NB4 (cell line): ENCODE measurements around the gene SPATA2.

Source experiments
- DNase-seq: peaks from one replicate; pipeline ENCODE4 v3.0.0; 2010; ENCODE audit warnings: low read depth
- H3K4me3 ChIP-seq: one replicate; pipeline ENCODE4 v1.5.1; 2011; ENCODE audit warnings: mild to moderate bottlenecking, low read depth, low read length, moderate library complexity
- MYC ChIP-seq: IDR thresholded peaks from 2 replicates; pipeline ENCODE4 v1.6.1; 2011; ENCODE audit warnings: low read depth, low read length
- POLR2A ChIP-seq: IDR thresholded peaks from 2 replicates; pipeline ENCODE4 v1.6.1; 2011; ENCODE audit warnings: mild to moderate bottlenecking; ENCODE audit not compliant: insufficient read length; ENCODE audit errors: extremely low read depth
- TF ChIP-seq, protein P1 (sequence below): IDR thresholded peaks from one replicate; pipeline ENCODE4 v1.5.1; 2012; ENCODE audit warnings: low read depth, low read length
- TF ChIP-seq, protein P2 (sequence below): IDR thresholded peaks from 2 replicates; pipeline ENCODE4 v1.6.1; 2011; ENCODE audit warnings: low read depth, low read length

SPATA2 gene

DNA sequence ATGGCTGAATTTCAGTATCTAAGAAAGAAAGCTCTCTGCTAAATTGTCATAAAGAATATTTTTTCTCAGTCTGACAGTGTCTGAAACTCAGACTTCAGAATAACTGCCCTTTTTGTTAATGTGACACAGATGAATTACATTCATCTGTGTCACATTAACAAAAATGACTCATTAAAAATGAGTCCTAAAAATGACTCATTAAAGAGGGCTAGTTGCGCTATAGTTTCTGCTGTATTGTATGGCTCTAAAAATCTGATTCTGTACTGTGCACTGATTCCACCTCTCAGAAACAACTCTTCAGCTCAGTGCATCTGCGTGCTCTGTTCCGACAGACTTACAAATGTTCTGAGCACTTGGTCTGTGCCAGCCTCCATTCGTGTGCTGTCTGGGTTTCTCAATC is 35.8 kb upstream of the SPATA2 start:
- TF ChIP-seq, protein P1, sequence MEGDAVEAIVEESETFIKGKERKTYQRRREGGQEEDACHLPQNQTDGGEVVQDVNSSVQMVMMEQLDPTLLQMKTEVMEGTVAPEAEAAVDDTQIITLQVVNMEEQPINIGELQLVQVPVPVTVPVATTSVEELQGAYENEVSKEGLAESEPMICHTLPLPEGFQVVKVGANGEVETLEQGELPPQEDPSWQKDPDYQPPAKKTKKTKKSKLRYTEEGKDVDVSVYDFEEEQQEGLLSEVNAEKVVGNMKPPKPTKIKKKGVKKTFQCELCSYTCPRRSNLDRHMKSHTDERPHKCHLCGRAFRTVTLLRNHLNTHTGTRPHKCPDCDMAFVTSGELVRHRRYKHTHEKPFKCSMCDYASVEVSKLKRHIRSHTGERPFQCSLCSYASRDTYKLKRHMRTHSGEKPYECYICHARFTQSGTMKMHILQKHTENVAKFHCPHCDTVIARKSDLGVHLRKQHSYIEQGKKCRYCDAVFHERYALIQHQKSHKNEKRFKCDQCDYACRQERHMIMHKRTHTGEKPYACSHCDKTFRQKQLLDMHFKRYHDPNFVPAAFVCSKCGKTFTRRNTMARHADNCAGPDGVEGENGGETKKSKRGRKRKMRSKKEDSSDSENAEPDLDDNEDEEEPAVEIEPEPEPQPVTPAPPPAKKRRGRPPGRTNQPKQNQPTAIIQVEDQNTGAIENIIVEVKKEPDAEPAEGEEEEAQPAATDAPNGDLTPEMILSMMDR = no peak
- TF ChIP-seq POLR2A (no peak), MYC (no peak)
- TF ChIP-seq, protein P2, sequence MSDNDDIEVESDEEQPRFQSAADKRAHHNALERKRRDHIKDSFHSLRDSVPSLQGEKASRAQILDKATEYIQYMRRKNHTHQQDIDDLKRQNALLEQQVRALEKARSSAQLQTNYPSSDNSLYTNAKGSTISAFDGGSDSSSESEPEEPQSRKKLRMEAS = no peak
- H3K4me3 ChIP-seq = no peak overlapping the region
- DNase-seq = no peak

DNA sequence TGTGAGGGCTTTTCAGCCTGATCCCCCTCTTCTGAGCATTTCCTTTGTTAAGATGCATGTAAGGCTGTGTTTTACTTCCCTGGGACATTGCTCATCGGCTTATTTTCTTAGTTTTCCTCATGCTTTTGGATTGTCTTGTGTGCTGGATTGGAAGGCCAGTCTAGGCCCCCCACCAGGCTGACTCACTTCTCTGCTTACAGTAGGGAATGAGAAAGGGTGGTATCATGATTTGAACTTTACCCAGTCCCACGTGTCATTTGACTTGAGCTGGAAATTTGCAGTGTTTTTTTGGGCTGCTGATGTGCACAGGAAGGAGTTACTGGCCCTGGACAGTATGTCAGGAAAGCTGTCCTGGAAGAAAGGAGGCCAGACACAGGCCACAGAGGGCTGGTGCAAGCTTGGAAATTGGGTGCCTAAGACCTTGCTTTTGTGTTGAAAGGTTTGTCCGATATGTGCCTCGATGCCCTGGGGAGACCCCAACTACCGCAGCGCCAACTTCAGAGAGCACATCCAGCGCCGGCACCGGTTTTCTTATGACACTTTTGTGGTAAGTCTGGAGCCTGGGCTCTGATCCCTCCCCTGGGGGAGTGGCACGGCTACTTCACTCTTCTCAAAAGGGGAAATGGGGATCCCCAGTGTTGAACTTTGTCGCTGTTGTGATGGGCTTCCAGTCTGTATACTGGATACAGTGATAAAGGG is 33.6 kb upstream of the SPATA2 start:
- no peak for DNase-seq
- no peak overlapping the region for H3K4me3 ChIP-seq
- TF ChIP-seq, protein P2 = no peak
- TF ChIP-seq MYC = no peak
- TF ChIP-seq, protein P1 = no peak
- no peak for TF ChIP-seq POLR2A

DNA sequence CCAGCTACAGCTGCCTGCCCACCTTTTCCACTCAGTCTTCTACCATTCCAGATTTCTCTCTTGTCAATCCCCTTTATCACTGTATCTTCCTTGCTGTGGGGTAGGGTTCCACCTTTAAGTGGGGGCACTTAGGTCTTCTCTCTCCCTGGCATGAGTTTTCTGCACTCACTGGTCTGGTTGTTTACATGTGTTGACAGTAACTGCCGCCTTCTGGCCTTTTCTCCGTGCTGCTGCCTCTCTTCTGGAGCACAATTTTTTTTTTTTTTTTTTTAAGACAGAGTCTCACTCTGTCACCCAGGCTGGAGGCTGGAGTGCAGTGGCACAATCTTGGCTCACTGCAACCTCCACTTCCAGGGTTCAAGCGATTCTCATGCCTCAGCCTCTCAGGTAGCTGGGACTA is 32.8 kb upstream of the SPATA2 start:
- no peak overlapping the region for H3K4me3 ChIP-seq
- no peak for TF ChIP-seq POLR2A
- TF ChIP-seq, protein P2 = no peak
- DNase-seq = no peak

DNA sequence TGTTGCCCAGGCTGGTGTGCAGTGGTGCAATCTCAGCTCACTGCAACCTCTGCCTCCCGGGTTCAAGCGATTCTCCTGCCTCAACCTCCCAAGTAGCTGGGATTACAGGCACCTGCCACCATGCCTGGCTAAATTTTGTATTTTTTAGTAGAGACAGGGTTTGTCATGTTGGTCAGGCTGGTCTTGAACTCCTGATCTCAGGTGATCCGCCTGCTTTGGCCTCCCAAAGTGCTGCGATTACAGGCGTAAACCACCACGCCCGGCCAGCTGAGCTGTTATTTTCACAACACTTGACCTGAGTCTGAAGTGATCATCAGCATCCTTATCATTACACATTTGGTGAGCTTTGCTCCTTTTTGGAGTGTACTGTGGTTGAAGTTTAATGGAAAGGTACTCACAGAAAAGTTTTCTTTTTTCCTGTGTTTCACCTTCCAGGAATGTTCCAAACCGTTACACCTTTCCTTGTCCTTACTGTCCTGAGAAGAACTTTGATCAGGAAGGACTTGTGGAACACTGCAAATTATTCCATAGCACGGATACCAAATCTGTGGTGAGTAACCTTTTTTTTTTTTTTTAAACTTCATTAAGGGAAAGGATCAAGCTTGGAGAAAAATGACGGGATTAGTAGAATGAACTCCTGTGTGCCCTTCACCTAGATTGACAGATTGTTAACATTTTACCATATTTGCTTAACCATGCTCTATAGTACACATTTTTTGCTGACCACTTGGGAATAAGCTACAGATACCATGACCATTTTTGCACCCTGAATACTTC is 30.6 kb upstream of the SPATA2 start:
- no peak for DNase-seq
- TF ChIP-seq, protein P2 = no peak
- TF ChIP-seq MYC (no peak), POLR2A (no peak)
- TF ChIP-seq, protein P1 = no peak
- H3K4me3 ChIP-seq = no peak overlapping the region

DNA sequence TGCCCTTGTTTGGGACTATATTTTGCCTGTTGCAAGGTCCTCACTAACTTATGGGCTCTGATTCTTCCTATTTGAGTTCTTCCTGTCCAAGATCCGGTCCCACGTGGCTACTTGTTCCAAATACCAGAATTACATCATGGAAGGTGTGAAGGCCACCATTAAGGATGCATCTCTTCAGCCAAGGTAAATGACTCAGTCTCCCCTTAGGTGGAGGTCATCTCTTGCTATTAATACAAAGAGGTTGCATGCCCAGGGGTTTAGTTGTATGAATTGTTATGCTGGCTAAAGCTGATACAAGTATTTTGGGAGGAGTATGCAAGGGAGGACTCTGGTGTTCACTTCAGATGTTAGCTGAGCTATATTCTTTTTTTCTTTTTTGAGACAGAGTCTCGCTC is 30.0 kb upstream of the SPATA2 start:
- no peak overlapping the region for H3K4me3 ChIP-seq

More for the DNA sequence above, 30.0 kb upstream of the SPATA2 start:
- DNase-seq = no peak
- TF ChIP-seq, protein P2 = no peak
- TF ChIP-seq MYC = no peak
- TF ChIP-seq POLR2A = no peak
- TF ChIP-seq, protein P1 = no peak
